GM19397 (cell line): Measurements from ENCODE around the gene RAB10.
A peak's percentile ranks its signal among the peaks of the same experiment; 100 is the strongest.
"Not testable (repeated sequence)": the region's sequence is repeated elsewhere in the genome, so short reads cannot be mapped to it uniquely, and the experiment has no call there.

Experiments used
- ATAC-seq: cut with Tn5 transposase; IDR thresholded peaks from one replicate; pipeline ENCODE4 v1.9.1; 2021; ENCODE audit warnings: mild to moderate bottlenecking, moderate library complexity; ENCODE audit not compliant: unreplicated experiment

The RAB10 gene

GRCh38 chr2:26033818-26034636 lies at the start of gene RAB10:
RAB10 (plus strand) TSS chr2:26034084; CDS start chr2:26034609, 525 bp downstream.
- ATAC-seq: peak; percentile 96

GRCh38 chr2:25988134-25988533 lies 45.8 kb upstream of the RAB10 start:
- ATAC-seq: no peak

GRCh38 chr2:25989154-25989553 lies 44.7 kb upstream of the RAB10 start:
- no peak for ATAC-seq

GRCh38 chr2:25991965-25992364 lies 41.9 kb upstream of the RAB10 start:
- ATAC-seq: no peak

GRCh38 chr2:25992556-25992955 lies 41.3 kb upstream of the RAB10 start:
- ATAC-seq: no peak

DNA sequence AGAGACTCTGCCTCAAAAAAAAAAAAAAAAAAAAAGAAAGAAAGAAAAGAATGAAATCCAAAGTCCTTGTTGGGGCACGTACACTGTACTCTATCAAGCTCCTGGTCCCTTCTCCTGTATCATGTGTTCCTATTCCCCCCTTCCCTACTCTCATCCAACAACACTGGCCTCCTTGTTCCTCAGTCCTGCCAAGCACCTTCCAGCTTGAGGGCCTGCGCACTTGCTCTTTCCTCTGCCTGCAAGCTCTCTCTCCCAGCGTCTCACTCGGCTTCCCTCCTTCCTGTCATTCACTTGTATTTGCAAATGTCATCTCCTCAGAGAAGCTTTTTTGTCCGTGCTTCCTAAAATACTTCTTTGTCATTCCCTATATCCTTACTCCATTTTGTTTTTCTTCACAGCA lies 40.8 kb upstream of the RAB10 start:
- ATAC-seq: no peak

DNA sequence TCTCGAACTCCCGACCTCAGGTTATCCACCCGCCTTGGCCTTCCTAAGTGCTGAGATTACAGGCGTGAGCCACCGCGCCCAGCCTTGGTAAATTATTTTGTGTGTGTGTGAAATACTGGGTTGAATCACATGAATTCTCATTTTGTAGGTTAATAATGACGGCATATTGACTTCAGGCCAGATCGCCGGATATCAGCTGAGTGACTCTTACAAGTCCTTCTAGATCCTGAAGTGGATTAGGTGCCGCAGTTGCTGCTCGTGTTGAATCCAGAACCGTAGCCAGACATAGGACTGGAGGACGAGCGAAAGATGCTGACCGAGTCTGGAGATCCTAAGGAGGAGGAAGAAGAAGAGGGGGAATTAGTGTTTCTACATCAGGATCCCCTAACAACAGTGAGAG lies 39.4 kb upstream of the RAB10 start:
- ATAC-seq: no peak

DNA sequence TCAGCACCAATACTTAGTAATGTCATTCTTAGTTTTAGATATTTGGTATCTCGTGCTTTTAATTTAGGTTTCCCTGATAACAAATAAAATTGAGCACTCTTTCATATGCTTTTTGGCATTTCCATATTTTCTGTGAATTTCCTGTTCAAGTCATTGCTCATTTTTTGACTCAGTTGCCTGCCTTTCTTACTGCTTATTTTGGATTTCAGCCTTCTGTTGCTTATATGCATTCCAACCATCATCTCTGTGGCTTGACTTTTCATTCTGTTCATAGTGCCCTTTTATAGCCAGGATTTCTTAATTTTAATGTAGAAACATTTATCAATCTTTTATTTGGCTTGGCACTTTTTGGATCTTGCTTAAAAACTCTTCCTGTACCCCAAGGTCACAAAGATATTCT lies 37.0 kb upstream of the RAB10 start:
- ATAC-seq: no peak

DNA sequence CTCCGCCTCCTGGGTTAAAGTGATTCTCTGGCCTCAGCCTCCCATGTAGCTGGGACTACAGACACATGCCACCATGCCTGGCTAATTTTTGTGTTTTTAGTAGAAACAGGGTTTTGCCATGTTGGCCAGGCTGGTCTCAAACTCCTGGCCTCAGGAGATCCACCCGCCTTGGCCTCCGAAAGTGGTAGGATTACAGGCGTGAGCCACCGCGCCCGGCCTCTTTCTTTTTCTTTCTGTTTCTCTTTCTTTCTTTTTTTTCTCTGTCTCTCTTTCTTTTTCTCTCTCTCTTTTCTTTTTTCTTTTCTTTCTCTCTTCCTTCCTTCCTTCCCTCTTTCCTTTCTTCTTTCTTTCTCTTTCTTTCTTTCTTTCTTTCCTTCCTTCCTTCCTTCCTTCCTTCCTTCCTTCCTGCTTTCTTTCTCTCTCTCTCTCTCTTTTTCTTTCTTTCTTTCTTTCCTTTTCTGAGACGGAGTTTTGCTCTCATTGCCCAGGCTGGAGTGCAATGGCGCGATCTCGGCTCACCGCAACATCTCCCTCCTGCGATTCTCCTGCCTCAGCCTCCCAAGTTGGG lies 35.0 kb upstream of the RAB10 start:
- not testable (repeated sequence) for ATAC-seq

- not testable (repeated sequence) for ATAC-seq
Observed at GRCh38 chr2:25999406-25999805, 34.5 kb upstream of the RAB10 start.

- ATAC-seq: no peak
Observed at GRCh38 chr2:26000561-26001082, 33.3 kb upstream of the RAB10 start.

DNA sequence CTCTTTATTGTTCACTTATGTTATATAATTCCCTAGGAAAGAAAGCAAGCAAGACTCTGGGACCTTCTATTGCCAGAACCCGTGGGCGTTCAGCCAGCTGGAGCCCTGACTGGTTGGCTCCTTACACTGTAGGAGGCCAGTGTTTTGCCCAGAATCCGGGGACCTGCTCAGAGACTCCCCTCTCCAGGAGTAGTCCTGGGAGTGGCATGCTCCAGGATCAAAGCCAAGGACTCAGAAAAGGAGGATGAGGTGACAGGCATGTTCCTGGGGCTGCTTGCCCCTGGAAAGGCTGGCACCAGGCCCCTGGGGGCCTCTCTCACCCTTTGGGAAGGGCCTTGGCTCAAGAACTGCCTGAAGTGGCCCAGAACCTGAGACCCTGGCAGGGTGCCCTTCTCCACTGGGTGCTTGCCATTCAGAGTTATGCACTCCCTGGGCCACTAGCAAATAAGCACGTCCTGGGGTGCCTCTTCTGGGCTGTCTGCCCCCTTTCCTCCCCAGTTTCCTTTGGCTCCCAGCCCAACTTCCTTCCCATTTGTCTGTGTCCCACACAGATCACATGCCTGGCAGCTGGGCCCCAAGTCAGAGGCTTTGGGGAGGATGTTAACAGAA lies 32.0 kb upstream of the RAB10 start:
- no peak for ATAC-seq

DNA sequence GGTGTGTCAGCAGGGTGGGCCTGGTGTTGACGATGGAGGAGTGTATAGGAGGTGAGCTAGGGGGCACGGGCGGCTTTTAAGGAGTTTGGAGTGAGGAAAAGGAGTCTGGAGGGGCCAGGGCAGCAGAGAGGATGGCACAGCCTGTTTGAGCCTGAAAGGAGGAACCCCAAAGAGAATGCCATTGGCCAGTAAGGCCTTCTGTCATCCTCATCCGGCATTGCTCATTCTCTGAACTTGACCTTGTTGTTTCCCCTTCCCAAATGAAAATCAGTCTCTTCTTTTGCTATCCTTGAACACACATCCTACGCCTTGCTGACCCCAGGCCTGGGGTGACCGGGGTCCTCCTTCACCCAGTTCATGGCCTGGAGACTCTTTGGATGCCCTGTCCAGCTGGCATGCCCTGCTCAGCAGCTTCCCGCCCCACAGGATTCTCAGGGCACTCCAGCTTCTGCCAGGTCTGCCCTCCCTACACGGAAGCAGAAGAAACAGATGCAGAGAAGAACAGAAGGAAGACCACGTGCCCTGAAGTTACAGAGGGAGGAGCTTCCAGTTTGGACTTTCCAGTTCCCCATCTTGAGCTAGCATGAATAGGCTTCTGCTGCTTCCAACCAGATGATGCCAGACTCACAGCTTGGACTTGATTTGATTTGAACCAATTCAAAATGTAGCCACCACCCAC lies 31.1 kb upstream of the RAB10 start:
- ATAC-seq: no peak

DNA sequence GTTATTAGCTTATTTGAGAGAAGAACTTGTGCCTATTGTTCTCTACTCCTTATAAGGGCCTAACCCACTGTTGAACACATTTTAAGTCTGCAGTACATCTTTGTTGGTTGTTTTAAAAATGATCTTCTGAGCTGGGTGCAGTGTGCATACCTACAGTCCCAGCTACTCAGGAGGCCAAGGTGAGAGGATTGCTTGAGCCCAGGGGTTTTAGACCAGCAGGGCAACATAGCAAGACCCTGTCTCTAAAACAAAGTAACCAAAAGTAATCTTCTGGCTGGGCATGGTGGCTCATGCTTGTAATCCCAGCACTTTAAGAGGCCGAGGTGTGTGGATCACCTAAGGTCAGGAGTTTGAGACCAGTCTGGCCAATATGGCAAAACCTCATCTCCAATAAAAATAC lies 25.8 kb upstream of the RAB10 start:
- no peak for ATAC-seq

GRCh38 chr2:26008851-26009566 lies 24.9 kb upstream of the RAB10 start:
- ATAC-seq: no peak

DNA sequence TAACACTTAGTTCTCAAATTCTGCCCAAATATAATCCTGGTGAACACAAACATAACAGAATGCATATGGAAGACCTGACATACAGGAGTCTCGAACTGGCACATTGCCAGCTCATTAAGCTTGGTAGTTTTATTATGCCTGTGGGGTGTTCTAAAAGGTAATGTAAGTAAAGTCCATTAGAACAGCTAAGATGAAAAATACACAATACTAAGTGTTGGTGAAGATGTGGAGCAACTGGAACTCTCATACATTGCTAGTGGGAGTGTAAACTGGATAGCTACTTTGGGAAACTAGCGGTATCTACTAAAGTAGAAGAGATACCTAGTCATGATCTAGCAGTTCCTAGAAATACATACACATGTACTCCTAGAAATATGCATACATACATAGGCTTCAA lies 24.3 kb upstream of the RAB10 start:
- no peak for ATAC-seq

GRCh38 chr2:26010943-26011342 lies 22.9 kb upstream of the RAB10 start:
- no peak for ATAC-seq

DNA sequence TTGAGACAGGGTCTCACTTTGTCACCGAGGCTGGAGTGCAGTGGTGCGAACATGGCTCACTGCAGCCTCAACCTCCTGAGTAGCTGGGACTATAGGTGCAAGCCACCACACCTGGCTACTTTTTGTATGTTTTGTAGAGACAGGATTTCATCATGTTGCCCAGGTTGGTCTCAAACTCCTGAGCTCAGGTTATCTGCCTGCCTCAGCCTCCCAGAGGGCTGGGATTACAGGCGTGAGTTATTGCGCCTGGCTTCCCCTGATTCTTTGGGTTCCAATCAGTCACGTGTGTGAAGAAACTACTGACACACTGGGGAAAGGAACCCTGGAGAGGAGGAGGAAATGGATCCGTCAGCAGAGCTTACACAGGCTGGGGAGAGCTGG lies 22.3 kb upstream of the RAB10 start:
- no peak for ATAC-seq

- no peak for ATAC-seq
Observed at GRCh38 chr2:26011990-26012856, 21.7 kb upstream of the RAB10 start.

DNA sequence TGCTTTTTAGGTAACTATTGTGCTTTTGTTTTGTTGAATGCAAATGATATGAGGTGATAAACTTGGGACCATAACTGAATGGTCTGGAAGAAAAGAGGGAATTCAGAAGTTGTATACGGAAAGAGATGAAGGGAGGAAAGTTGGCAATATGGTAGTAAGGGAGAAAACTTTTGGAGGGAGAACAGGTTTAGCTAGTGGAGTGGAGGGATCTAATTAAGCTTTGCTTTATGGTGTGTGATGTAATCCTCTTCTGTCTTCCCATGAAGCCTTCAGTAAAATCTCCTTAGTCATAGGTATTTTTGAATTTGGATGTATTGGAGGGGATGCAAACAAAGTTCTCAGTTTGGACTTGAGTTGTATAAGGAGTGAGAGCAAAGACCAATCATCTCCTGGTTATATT lies 20.2 kb upstream of the RAB10 start:
- ATAC-seq: no peak
